Activated B cell treated with CpG ODN at 0.5 μM for 24 hours (primary cell): Measurements from ENCODE around the gene RAB6B. TPM values are rescaled to one million over a fixed set of nuclear protein-coding genes. Genes with fewer than 3 reads are reported as not detected.

Experiments used
- ATAC-seq: fragments of 200-7000 bp; cut with Tn5 transposase; one replicate; pipeline ENCODE4 v1.10.0; 2021; ENCODE audit warnings: low read depth, mild to moderate bottlenecking, moderate library complexity
- CTCF ChIA-PET: fragments of 350-600 bp; sonication (Branson Sonifier 250); formaldehyde crosslinking; loops from one replicate; lab custom pipeline; 2021; ENCODE audit warnings: antibody characterized with exemption; lab: Charles Lee
- POLR2A ChIA-PET: fragments of 350-600 bp; sonication (Branson Sonifier 250); formaldehyde crosslinking; loops from one replicate; lab custom pipeline; 2021; ENCODE audit warnings: antibody characterized with exemption; lab: Charles Lee
- DNase-seq: peaks from one replicate; pipeline ENCODE4 v3.0.0; 2022
- H3K27ac Mint-ChIP-seq: one replicate; pipeline ENCODE4 v1.8.0; 2020; ENCODE audit warnings: mixed read lengths
- H3K27me3 Mint-ChIP-seq: one replicate; pipeline ENCODE4 v1.8.0; 2021; ENCODE audit warnings: mixed read lengths
- H3K36me3 Mint-ChIP-seq: one replicate; pipeline ENCODE4 v1.8.0; 2021; ENCODE audit warnings: low read depth, mixed read lengths
- H3K4me1 Mint-ChIP-seq: one replicate; pipeline ENCODE4 v1.8.0; 2021; ENCODE audit warnings: mixed read lengths
- H3K4me3 Mint-ChIP-seq: one replicate; pipeline ENCODE4 v1.8.0; 2020; ENCODE audit warnings: mild to moderate bottlenecking, mixed read lengths
- H3K9me3 Mint-ChIP-seq: one replicate; pipeline ENCODE4 v1.8.0; 2020; ENCODE audit warnings: mixed read lengths
- CTCF ChIP-seq: fragments of 200-600 bp; IDR thresholded peaks from one replicate; pipeline ENCODE4 v1.8.0; 2022; ENCODE audit warnings: antibody characterized with exemption, mild to moderate bottlenecking
- intact Hi-C: fragments of 100-400 bp; cut with micrococcal nuclease; formaldehyde crosslinking; loops from one replicate; pipeline ENCODE4 v1.15.1; 2024
- total RNA-seq: library from RNA; stranded (reverse); gene quantifications from 2 replicates; pipeline ENCODE4 v1.2.3, GENCODE V29; 2022

Gene RAB6B
- total RNA-seq, 1 donor from 2014 or later = not detected

- H3K9me3 Mint-ChIP-seq = peaks cover 4% of the 10 kb centered on the region
- H3K4me3 Mint-ChIP-seq = no peak overlapping the region
- ChIA-PET CTCF (no interaction called here), POLR2A (no interaction called here)
- DNase-seq (no peak), ATAC-seq (no peak)
- no peak overlapping the region for H3K27ac Mint-ChIP-seq
- H3K36me3 Mint-ChIP-seq = no peaks in the 10 kb centered on the region
- H3K27me3 Mint-ChIP-seq = peaks cover 7% of the 10 kb centered on the region
- TF ChIP-seq CTCF = no peak
- intact Hi-C loops = no loop called here
- peaks cover 3% of the 10 kb centered on the region for H3K4me1 Mint-ChIP-seq
Observed at GRCh38 chr3:133851266-133851906, 44.3 kb downstream of the RAB6B start.

- CTCF ChIA-PET = no interaction called here
Observed at GRCh38 chr3:133850034-133850433, 45.6 kb downstream of the RAB6B start.

GRCh38 chr3:133849346-133849745 lies 46.3 kb downstream of the RAB6B start:
- ATAC-seq (no peak), DNase-seq (no peak)
- no peak overlapping the region for H3K27ac Mint-ChIP-seq
- H3K36me3 Mint-ChIP-seq = no peaks in the 10 kb centered on the region
- intact Hi-C loops = no loop called here
- no peak overlapping the region for H3K4me3 Mint-ChIP-seq
- ChIA-PET CTCF (no interaction called here), POLR2A (no interaction called here)
- H3K4me1 Mint-ChIP-seq = peaks cover 3% of the 10 kb centered on the region
- no peak for TF ChIP-seq CTCF
- H3K9me3 Mint-ChIP-seq = peaks cover 4% of the 10 kb centered on the region
- peaks cover 8% of the 10 kb centered on the region for H3K27me3 Mint-ChIP-seq

More at GRCh38 chr3:133850034-133850433, 45.6 kb downstream of the RAB6B start:
- TF ChIP-seq CTCF = no peak
- Mint-ChIP-seq H3K27ac (no peak overlapping the region), H3K9me3 (peaks cover 4% of the 10 kb centered on the region), H3K27me3 (peaks cover 8% of the 10 kb centered on the region), H3K4me3 (no peak overlapping the region), H3K4me1 (peaks cover 3% of the 10 kb centered on the region), H3K36me3 (no peaks in the 10 kb centered on the region)
- ATAC-seq (no peak), DNase-seq (no peak)
- POLR2A ChIA-PET = no interaction called here
- intact Hi-C loops = no loop called here

GRCh38 chr3:133845127-133845526 lies 50.6 kb downstream of the RAB6B start:
- Mint-ChIP-seq H3K4me1 (no peaks in the 10 kb centered on the region), H3K36me3 (no peaks in the 10 kb centered on the region), H3K4me3 (no peak overlapping the region), H3K27ac (no peak overlapping the region), H3K27me3 (peaks cover 12% of the 10 kb centered on the region), H3K9me3 (peaks cover under 1% of the 10 kb centered on the region)
- ChIA-PET CTCF (no interaction called here), POLR2A (no interaction called here)
- intact Hi-C loops = no loop called here
- no peak for TF ChIP-seq CTCF
- no peak for ATAC-seq
- DNase-seq = no peak

- CTCF ChIA-PET = no interaction called here
- Mint-ChIP-seq H3K27ac (no peak overlapping the region), H3K9me3 (no peaks in the 10 kb centered on the region), H3K27me3 (peaks cover 14% of the 10 kb centered on the region), H3K4me3 (no peak overlapping the region), H3K36me3 (no peaks in the 10 kb centered on the region), H3K4me1 (no peaks in the 10 kb centered on the region)
- no peak for TF ChIP-seq CTCF
- intact Hi-C loops = no loop called here
- POLR2A ChIA-PET = no interaction called here
- ATAC-seq = no peak
- DNase-seq = no peak
Observed at GRCh38 chr3:133843634-133844033, 52.0 kb downstream of the RAB6B start.
